HG03354 (cell line): ENCODE data around the gene RFX8.

Source experiments
- ATAC-seq: cut with Tn5 transposase; IDR thresholded peaks from one replicate; pipeline ENCODE4 v1.9.1; 2021; ENCODE audit warnings: mild to moderate bottlenecking; ENCODE audit not compliant: unreplicated experiment, poor library complexity, severe bottlenecking

Gene RFX8

DNA sequence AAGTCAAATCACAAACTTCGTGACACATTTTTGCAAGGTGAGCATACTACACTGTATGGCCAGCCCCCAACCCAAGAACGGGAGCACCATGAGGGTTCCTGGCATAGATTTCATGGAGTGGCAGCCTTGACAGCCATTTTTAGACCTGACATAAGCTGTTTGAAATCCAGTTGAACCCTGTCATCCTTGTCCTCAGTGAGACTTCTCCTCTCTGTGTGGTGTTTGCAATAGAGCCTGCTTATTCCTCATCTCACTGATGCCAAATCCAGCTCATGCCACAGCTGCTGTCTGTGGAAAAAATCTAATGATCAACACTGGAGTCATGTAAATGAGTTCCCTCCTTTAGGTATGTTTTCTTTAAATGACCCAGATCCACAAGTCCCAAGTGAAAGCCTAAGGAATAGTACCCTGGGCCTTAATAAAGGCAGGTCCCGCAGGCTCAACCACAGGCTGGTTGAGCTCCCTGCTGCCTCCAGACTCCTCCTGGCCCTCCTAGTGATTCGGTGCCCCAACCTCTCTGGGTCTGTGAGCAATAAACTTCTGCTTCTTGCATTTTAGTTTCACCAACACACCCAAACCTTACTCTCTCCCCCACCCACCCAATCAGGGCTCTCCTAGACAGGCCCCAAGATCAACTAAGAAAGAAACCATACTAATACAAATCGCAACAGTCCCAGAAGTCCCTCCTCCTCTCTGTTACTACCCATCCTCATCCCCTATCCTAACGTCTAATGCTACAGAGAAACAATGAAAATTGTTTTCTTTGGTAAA lies 79.2 kb downstream of the RFX8 start:
- no peak for ATAC-seq

DNA sequence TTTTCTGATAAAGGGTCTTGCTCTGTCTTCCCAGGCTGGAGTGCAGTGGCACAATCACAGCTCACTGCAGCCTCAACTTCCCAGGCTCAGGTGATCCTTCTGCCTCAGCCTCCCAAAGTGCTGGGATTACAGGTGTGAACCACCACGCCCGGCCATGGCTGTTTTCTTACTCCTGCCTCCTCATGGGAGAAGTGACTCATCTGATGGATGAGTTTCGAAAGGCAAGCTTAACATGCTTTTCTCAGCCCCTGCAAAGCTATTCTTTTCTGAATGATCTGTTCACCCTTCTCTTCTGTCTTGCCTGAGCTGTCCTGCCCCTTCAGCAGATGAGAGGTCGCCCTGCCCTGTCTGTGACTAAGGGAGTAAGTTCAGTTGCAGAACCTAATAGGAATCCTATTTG lies 86.7 kb downstream of the RFX8 start:
- ATAC-seq, result no peak

GRCh38 chr2:101387151-101387834 lies 87.6 kb downstream of the RFX8 start, which contains the start of gene CREG2:
Gene CREG2 (minus strand): TSS chr2:101387503. CDS start chr2:101387457, 46 bp downstream.
- ATAC-seq, result no peak

DNA sequence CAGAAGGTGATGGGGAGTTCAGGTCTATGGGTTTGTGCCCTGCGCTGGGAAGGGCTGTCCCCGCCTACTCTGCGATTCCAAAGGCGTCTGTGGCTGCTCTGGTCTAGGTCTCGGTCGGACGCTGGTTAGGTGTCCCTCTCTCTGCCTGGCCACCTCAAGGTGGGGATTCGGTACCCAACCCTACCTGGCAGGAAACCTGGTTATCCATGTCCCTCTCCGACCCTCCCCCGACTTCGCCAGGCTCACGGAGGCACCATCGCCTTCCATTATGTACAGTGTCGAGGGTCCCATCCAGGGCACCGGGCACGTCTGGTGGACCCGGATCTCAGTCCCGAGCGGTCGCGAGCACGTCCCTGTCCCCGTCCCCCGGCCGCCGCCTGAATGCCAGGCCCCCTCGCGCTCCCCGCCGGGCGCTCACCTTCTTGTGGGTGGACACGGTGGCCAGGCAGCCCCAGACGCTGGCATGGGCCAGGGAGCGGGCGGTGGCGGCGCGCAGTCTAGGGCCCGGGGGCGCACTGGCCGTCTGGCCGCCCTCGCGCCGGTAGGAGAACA lies 88.2 kb downstream of the RFX8 start:
- ATAC-seq, result no peak

- ATAC-seq, result no peak
These were observed 91.8 kb downstream of the RFX8 start for GRCh38 chr2:101383016-101383541.

- no peak for ATAC-seq
These were observed 92.5 kb downstream of the RFX8 start for GRCh38 chr2:101382442-101382841.

GRCh38 chr2:101380376-101380775 lies 94.5 kb downstream of the RFX8 start:
- ATAC-seq, result no peak

- no peak for ATAC-seq
These were observed 95.8 kb downstream of the RFX8 start for GRCh38 chr2:101379091-101379490.

GRCh38 chr2:101375653-101376052 lies 99.3 kb downstream of the RFX8 start:
- ATAC-seq, result no peak

DNA sequence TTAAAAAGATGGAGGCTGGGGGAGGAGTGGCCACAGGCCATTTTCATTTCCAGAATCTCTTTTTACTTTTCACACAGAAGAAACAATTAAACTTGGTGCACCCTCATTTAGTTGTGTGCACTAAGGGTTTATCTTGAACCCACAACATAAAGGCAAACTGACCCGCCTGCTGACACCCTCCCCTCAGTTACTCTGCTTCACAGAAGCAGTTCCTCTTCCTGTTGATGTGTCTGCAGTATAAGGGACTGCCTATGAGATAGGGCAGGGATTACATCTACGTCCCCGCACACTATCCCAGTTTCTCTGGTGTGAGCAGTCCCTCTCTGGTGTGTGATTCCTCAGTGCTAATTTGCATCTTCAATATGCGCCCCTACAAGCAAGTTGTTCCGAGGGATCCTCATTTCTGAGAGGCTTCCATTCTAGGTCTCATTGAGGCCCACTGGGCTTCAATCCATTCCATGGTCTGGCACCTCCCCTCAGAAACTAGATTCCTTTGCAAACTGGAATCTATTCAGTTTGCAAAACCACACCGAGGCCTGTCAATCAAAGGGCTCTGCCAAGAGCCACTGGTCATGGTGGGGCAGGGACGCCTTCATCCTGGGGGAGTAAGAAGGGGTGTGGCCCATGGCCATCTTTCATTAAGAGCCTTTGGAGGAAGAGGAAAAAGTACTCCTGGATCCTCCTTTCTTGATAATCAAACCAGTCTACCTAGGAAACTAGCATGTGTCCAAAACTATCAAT lies 99.9 kb downstream of the RFX8 start:
- no peak for ATAC-seq

DNA sequence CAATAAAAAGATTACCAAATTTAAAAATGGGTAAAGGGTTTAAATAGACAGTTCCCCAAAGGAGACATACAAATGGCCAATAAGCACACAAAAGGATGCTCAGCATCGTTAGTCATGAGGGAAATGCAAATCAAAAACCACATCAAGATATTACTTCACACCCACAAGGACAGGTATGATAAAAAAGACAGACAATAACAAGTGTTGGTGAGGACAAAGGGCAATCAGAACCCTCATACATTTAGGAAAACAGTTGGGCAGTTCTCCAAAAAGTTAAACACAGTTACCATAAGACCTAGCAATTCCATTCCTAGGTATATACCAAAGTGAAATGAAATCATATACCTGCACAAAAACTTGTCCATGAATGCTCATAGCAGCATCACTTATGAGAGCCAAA lies 102.1 kb downstream of the RFX8 start:
- no peak for ATAC-seq

- no peak for ATAC-seq
These were observed 103.3 kb downstream of the RFX8 start for GRCh38 chr2:101371636-101372035.

GRCh38 chr2:101369100-101369499 lies 105.8 kb downstream of the RFX8 start:
- ATAC-seq, result no peak

DNA sequence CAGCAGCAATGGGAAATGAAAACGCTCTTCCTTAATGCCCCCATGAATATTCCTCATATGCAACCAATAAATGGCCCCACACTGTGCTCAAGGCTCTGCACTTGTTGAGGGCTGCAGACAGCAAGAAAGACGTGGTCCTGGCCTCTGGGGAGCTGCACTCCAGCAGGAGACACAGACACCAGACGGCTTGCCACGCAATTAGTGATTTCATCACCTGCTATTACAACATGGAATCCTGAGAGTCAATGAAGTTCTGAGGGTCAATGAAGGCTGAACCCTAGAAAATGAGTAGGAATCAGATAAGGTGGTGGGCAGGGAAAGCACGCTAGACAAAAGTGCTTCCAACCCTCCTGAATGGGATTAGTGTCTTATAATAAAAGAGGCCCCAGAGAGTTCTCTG lies 106.5 kb downstream of the RFX8 start:
- ATAC-seq, result no peak

GRCh38 chr2:101367508-101367907 lies 107.4 kb downstream of the RFX8 start:
- no peak for ATAC-seq

DNA sequence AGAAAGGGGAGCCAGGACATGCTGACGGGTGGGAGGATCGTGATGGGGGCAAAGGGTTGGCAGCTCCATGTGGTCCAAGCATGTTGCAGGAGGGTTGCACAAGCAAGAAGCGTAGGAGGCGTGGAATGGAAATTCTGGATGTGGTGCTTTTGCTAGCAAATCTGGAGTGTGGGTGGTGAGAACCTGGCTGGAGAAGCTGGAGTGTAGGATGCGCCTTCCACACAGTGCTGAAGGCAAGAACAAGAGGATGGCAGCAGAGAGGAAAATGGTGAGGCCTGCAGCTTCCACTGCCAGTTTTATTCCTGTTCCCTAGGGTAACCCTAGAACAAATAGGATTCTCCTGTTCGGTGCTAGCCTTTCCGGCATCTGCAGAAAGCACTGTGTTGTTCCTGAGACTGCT lies 110.0 kb downstream of the RFX8 start:
- ATAC-seq, result no peak

- no peak for ATAC-seq
These were observed 112.1 kb downstream of the RFX8 start for GRCh38 chr2:101362777-101363176.

GRCh38 chr2:101362316-101362715 lies 112.6 kb downstream of the RFX8 start:
- no peak for ATAC-seq

- ATAC-seq, result no peak
These were observed 113.4 kb downstream of the RFX8 start for GRCh38 chr2:101361522-101361921.

GRCh38 chr2:101361121-101361520 lies 113.8 kb downstream of the RFX8 start:
- ATAC-seq, result no peak
